PC-9 (cell line): Measurements from ENCODE around the gene JOSD2.

Experiments
- CTCF ChIP-seq: fragments of 200-600 bp; sonication (generic); conservative IDR thresholded peaks from 2 replicates; pipeline ENCODE4 v1.6.1; 2017; ENCODE audit warnings: mixed run types, antibody characterized with exemption, mild to moderate bottlenecking, moderate library complexity
- EZH2 ChIP-seq: fragments of 200-600 bp; sonication (generic); IDR thresholded peaks from 2 replicates; pipeline ENCODE4 v1.8.0; 2017; ENCODE audit warnings: antibody characterized with exemption, low read depth

- TF ChIP-seq CTCF (no peak), EZH2 (no peak)
Observed at GRCh38 chr19:50494186-50495019, 16.6 kb downstream of the JOSD2 start.
